MM.1S (cell line): ENCODE measurements around the gene MCM9.

Source experiments
- DNase-seq: peaks from one replicate; pipeline ENCODE4 v3.0.0-alpha.2; 2015
- H2AFZ ChIP-seq: fragments of 300-600 bp; sonication (generic); 2 replicates; pipeline ENCODE4 v1.6.0; 2016; ENCODE audit warnings: antibody characterized with exemption, low read length
- H3F3A ChIP-seq: fragments of 300-600 bp; sonication (generic); 2 replicates; pipeline ENCODE4 v1.6.1; 2016; ENCODE audit warnings: mild to moderate bottlenecking, antibody characterized with exemption, low read length, moderate library complexity, mixed read lengths; ENCODE audit not compliant: insufficient read depth
- H3K27ac ChIP-seq: fragments of 300-600 bp; sonication (generic); 2 replicates; pipeline ENCODE4 v1.5.1; 2016; ENCODE audit warnings: mild to moderate bottlenecking, low read length
- H3K27me3 ChIP-seq: fragments of 300-600 bp; sonication (generic); replicated peaks from 2 replicates; pipeline ENCODE4 v1.6.0; 2016; ENCODE audit warnings: low read length; ENCODE audit not compliant: insufficient read depth
- H3K36me3 ChIP-seq: fragments of 300-600 bp; sonication (generic); replicated peaks from 2 replicates; pipeline ENCODE4 v1.6.1; 2016; ENCODE audit warnings: mild to moderate bottlenecking, low read length, mixed read lengths; ENCODE audit not compliant: insufficient read depth
- H3K4me1 ChIP-seq: fragments of 300-600 bp; sonication (generic); 2 replicates; pipeline ENCODE4 v1.6.1; 2016; ENCODE audit warnings: low read length, mixed read lengths
- H3K4me2 ChIP-seq: fragments of 300-600 bp; sonication (generic); 2 replicates; pipeline ENCODE4 v1.6.0; 2016; ENCODE audit warnings: low read depth, low read length
- H3K4me3 ChIP-seq: fragments of 300-600 bp; sonication (generic); 2 replicates; pipeline ENCODE4 v1.5.1; 2016; ENCODE audit warnings: low read length, mixed read lengths
- H3K79me2 ChIP-seq: fragments of 300-600 bp; sonication (generic); 2 replicates; pipeline ENCODE4 v1.6.1; 2016; ENCODE audit warnings: mixed run types, low read length, mixed read lengths
- H3K9ac ChIP-seq: fragments of 300-600 bp; sonication (generic); 2 replicates; pipeline ENCODE4 v1.6.1; 2016; ENCODE audit warnings: low read length, mixed read lengths
- H3K9me2 ChIP-seq: fragments of 300-600 bp; sonication (generic); replicated peaks from 2 replicates; pipeline ENCODE4 v1.6.1; 2016; ENCODE audit warnings: mild to moderate bottlenecking, low read length, mixed read lengths; ENCODE audit not compliant: insufficient read depth
- H3K9me3 ChIP-seq: fragments of 300-600 bp; sonication (generic); replicated peaks from 2 replicates; pipeline ENCODE4 v1.6.1; 2016; ENCODE audit warnings: mild to moderate bottlenecking, low read length, mixed read lengths; ENCODE audit not compliant: insufficient read depth
- H4K20me1 ChIP-seq: fragments of 300-600 bp; sonication (generic); 2 replicates; pipeline ENCODE4 v1.6.1; 2016; ENCODE audit warnings: mild to moderate bottlenecking, low read length, moderate library complexity, mixed read lengths; ENCODE audit not compliant: insufficient read depth
- CTCF ChIP-seq: fragments of 300-600 bp; sonication (generic); IDR thresholded peaks from 2 replicates; pipeline ENCODE4 v1.5.1; 2016; ENCODE audit warnings: antibody characterized with exemption, low read length, mixed read lengths
- EZH2 ChIP-seq: fragments of 300-600 bp; sonication (generic); optimal IDR thresholded peaks from 2 replicates; pipeline ENCODE3; 2017; ENCODE audit warnings: low read depth, mild to moderate bottlenecking, antibody characterized with exemption, low read length, mixed read lengths
- EZH2phosphoT487 ChIP-seq: fragments of 300-600 bp; sonication (generic); IDR thresholded peaks from 2 replicates; pipeline ENCODE4 v1.6.1; 2018; ENCODE audit warnings: antibody characterized with exemption, low read length

The MCM9 gene

DNA sequence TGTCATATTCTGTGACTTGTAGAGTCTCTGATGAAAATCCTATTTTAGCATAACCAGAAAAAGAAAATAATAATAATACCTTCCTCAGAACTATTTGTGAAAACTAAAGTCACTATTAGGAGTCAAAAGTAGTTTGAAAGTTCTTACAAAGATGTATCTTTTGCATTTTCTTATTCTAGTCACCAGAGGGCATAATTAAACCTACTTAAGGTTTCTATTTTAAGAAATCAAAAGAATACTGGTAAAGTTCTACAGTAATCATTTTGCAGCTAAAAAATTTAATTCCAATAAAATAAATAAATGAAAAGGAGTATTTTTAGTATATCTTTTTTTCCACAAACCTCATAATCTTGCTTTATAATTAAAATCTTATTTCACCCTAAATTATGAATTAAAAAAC lies 28.0 kb upstream of the MCM9 start:
- Histone ChIP-seq H3K9ac (no peak overlapping the region), H3K79me2 (no peaks in the 10 kb centered on the region), H3F3A (no peaks in the 10 kb centered on the region), H3K4me1 (peaks cover 7% of the 10 kb centered on the region), H3K36me3 (no peaks in the 10 kb centered on the region), H4K20me1 (no peaks in the 10 kb centered on the region), H3K27me3 (no peaks in the 10 kb centered on the region), H2AFZ (no peak overlapping the region), H3K4me2 (no peak overlapping the region), H3K4me3 (no peak overlapping the region), H3K9me2 (no peaks in the 10 kb centered on the region), H3K9me3 (no peaks in the 10 kb centered on the region), H3K27ac (no peak overlapping the region)
- TF ChIP-seq CTCF (peak; percentile 31), EZH2phosphoT487 (no peak)
- DNase-seq, result peak; percentile 43

GRCh38 chr6:118959903-118960302 lies 24.9 kb upstream of the MCM9 start:
- Histone ChIP-seq H3F3A (no peaks in the 10 kb centered on the region), H4K20me1 (no peaks in the 10 kb centered on the region), H3K9me2 (no peaks in the 10 kb centered on the region), H3K27ac (no peak overlapping the region), H3K36me3 (no peaks in the 10 kb centered on the region), H3K4me2 (no peak overlapping the region), H3K27me3 (no peaks in the 10 kb centered on the region), H3K9me3 (no peaks in the 10 kb centered on the region), H3K9ac (no peak overlapping the region), H3K4me3 (no peak overlapping the region), H3K4me1 (no peaks in the 10 kb centered on the region), H3K79me2 (no peaks in the 10 kb centered on the region), H2AFZ (no peak overlapping the region)
- DNase-seq, result no peak
- TF ChIP-seq CTCF (no peak), EZH2 (no peak), EZH2phosphoT487 (no peak)

DNA sequence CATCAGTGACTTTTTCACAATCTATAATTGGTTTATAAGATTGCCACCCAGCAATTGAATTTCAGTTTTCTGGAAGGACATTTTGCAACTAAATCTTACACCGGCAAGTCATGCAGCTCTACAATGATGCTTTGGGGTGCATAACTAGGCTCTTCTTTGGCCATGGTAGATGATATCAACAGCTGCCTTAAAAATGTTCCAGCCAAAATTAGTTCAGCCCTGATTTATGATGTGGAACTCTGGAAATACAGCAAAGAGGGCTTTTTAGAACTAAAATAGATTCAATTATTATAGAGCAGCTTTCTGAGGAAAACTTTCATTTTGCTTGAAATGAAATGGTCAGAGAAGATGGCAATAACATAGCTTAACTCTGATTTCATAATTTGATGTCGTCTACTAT lies 18.4 kb upstream of the MCM9 start:
- Histone ChIP-seq H3K9me3 (no peaks in the 10 kb centered on the region), H2AFZ (no peak overlapping the region), H3K4me3 (no peak overlapping the region), H3K9ac (no peak overlapping the region), H3K9me2 (no peaks in the 10 kb centered on the region), H3F3A (no peaks in the 10 kb centered on the region), H3K4me1 (no peaks in the 10 kb centered on the region), H3K36me3 (no peaks in the 10 kb centered on the region), H3K27me3 (no peaks in the 10 kb centered on the region), H3K79me2 (no peaks in the 10 kb centered on the region), H3K27ac (no peak overlapping the region), H3K4me2 (no peak overlapping the region), H4K20me1 (no peaks in the 10 kb centered on the region)
- no peak for DNase-seq
- TF ChIP-seq CTCF (no peak), EZH2phosphoT487 (no peak), EZH2 (no peak)

DNA sequence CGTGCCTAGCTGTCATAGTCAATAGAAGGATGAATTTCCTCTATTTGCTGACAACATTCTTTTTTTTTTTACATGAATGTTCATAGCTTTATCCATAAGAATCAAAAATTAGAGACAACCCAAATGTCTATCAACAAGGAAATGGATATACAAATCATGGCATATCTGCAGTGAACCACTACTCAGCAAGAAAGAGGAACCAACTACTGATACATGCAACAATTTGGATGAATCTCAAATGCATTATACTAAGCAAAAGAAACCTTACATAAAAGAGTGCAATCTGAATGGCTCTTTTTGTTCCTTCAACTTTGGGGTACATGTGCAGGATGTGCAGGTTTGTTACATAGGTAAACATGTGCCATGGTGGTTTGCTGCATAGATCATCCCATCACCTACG lies 17.7 kb upstream of the MCM9 start:
- H2AFZ ChIP-seq, result no peak overlapping the region
- H3K9ac ChIP-seq, result no peak overlapping the region
- H3K9me2 ChIP-seq, result no peaks in the 10 kb centered on the region
- no peak overlapping the region for H3K27ac ChIP-seq
- H3K36me3 ChIP-seq, result no peaks in the 10 kb centered on the region
- TF ChIP-seq EZH2phosphoT487, result no peak
- no peak for TF ChIP-seq EZH2
- no peak for TF ChIP-seq CTCF
- H3K27me3 ChIP-seq, result no peaks in the 10 kb centered on the region
- H3K4me2 ChIP-seq, result no peak overlapping the region
- no peaks in the 10 kb centered on the region for H3K79me2 ChIP-seq
- H3K4me1 ChIP-seq, result no peaks in the 10 kb centered on the region
- no peaks in the 10 kb centered on the region for H3K9me3 ChIP-seq
- H3K4me3 ChIP-seq, result no peak overlapping the region
- DNase-seq, result no peak
- H4K20me1 ChIP-seq, result no peaks in the 10 kb centered on the region
- H3F3A ChIP-seq, result no peaks in the 10 kb centered on the region
